ENCODE measurements around the gene ARMC9.
"Not testable (repeated sequence)": the region's sequence is repeated elsewhere in the genome, so short reads cannot be mapped to it uniquely, and the experiment has no call there.

ARMC9 gene

GRCh38 chr2:231399853-231400680 lies 201.6 kb downstream of the ARMC9 start (continued):
- TF ChIP-seq ZNF488 (tag by site-specific recombination; IDR thresholded peaks at IDR 0.05): no peak

- not testable (repeated sequence) for H3K9me3 ChIP-seq (ENCODE audit: control insufficient read depth, insufficient read depth, low read depth, low read length); H3K36me3 ChIP-seq (ENCODE audit: control insufficient read depth in 2 of 2, insufficient read depth in 1 of 2, low read length in 2 of 2); H3K4me3 ChIP-seq (ENCODE audit: low read depth, low read length); H3K4me1 ChIP-seq (ENCODE audit: control insufficient read depth, insufficient read depth, low read length); H3K27ac ChIP-seq (ENCODE audit: extremely low read depth, low read depth, low read length)
- TF ChIP-seq ZNF654 (tag by site-specific recombination; IDR thresholded peaks at IDR 0.05; ENCODE audit: low read depth): peak; percentile 16; the same call in 1 of the 2 replicates
- POLR2A ChIA-PET: interaction anchor here (0.8 to 1.7 kb wide), 2 partner anchors 10 to 64 kb away, joined by 3 to 9 read pairs; partner anchors contain the start of gene NCL
- CTCF ChIA-PET: interaction anchor here (0.6 to 2.1 kb wide), 8 partner anchors 10 to 270 kb away, joined by 3 to 11 read pairs (median 4); no protein-coding TSS in a partner anchor
Observed at GRCh38 chr2:231400681-231401080, 202.2 kb downstream of the ARMC9 start.

GRCh38 chr2:231401101-231401500 lies 202.7 kb downstream of the ARMC9 start:
- H3K27ac ChIP-seq (ENCODE audit: extremely low read depth, low read depth, low read length); H3K36me3 ChIP-seq (ENCODE audit: control insufficient read depth in 2 of 2, insufficient read depth in 1 of 2, low read length in 2 of 2); H3K4me1 ChIP-seq (ENCODE audit: control insufficient read depth, insufficient read depth, low read length); H3K4me3 ChIP-seq (ENCODE audit: low read depth, low read length); H3K9me3 ChIP-seq (ENCODE audit: control insufficient read depth, insufficient read depth, low read depth, low read length): not testable (repeated sequence)
- POLR2A ChIA-PET: interaction anchor here (1.7 kb wide), 1 partner anchor 63 kb away, joined by 9 read pairs; the partner anchor contains the start of gene NCL
- peak; percentile 31 for TF ChIP-seq ZIC2 (tag by site-specific recombination; IDR thresholded peaks at IDR 0.05)
- CTCF ChIA-PET: interaction anchor here (0.6 to 2.1 kb wide), 6 partner anchors 10 to 272 kb away, joined by 3 to 11 read pairs (median 4); no protein-coding TSS in a partner anchor

- not testable (repeated sequence) for H3K27ac ChIP-seq (ENCODE audit: extremely low read depth, low read depth, low read length); H3K4me3 ChIP-seq (ENCODE audit: low read depth, low read length); H3K36me3 ChIP-seq (ENCODE audit: control insufficient read depth in 2 of 2, insufficient read depth in 1 of 2, low read length in 2 of 2); H3K9me3 ChIP-seq (ENCODE audit: control insufficient read depth, insufficient read depth, low read depth, low read length); H3K4me1 ChIP-seq (ENCODE audit: control insufficient read depth, insufficient read depth, low read length)
- CTCF ChIA-PET: interaction anchor here (1.0 to 2.1 kb wide), 6 partner anchors 11 to 299 kb away, joined by 3 to 10 read pairs (median 8); no protein-coding TSS in a partner anchor
- POLR2A ChIA-PET: interaction anchor here (0.6 to 1.9 kb wide), 2 partner anchors 31 to 61 kb away, joined by 3 to 5 read pairs; partner anchors contain the start of gene NCL
Observed at GRCh38 chr2:231403421-231404182, 205.2 kb downstream of the ARMC9 start.

GRCh38 chr2:231404183-231404578 lies 205.8 kb downstream of the ARMC9 start:
- not testable (repeated sequence) for H3K4me1 ChIP-seq (ENCODE audit: control insufficient read depth, insufficient read depth, low read length); H3K9me3 ChIP-seq (ENCODE audit: control insufficient read depth, insufficient read depth, low read depth, low read length); H3K4me3 ChIP-seq (ENCODE audit: low read depth, low read length); H3K27ac ChIP-seq (ENCODE audit: extremely low read depth, low read depth, low read length); H3K36me3 ChIP-seq (ENCODE audit: control insufficient read depth in 2 of 2, insufficient read depth in 1 of 2, low read length in 2 of 2)
- ChIA-PET CTCF (interaction anchor here (0.6 to 2.1 kb wide), 6 partner anchors 11 to 300 kb away, joined by 4 to 10 read pairs (median 8); no protein-coding TSS in a partner anchor), POLR2A (interaction anchor here (1.9 kb wide), 1 partner anchor 60 kb away, joined by 5 read pairs; the partner anchor contains the start of gene NCL)

GRCh38 chr2:231405601-231406367 lies 207.4 kb downstream of the ARMC9 start:
- CTCF ChIA-PET: interaction anchor here (0.6 to 2.0 kb wide), 13 partner anchors 10 to 413 kb away, joined by 3 to 10 read pairs (median 4); no protein-coding TSS in a partner anchor
- H3K4me1 ChIP-seq (ENCODE audit: control insufficient read depth, insufficient read depth, low read length); H3K9me3 ChIP-seq (ENCODE audit: control insufficient read depth, insufficient read depth, low read depth, low read length); H3K4me3 ChIP-seq (ENCODE audit: low read depth, low read length); POLR2A ChIA-PET; H3K27ac ChIP-seq (ENCODE audit: extremely low read depth, low read depth, low read length); H3K36me3 ChIP-seq (ENCODE audit: control insufficient read depth in 2 of 2, insufficient read depth in 1 of 2, low read length in 2 of 2): not testable (repeated sequence)
- TF ChIP-seq ZNF654 (tag by site-specific recombination; IDR thresholded peaks at IDR 0.05; ENCODE audit: low read depth): peak; percentile 45
- 0 out of 2 replicates have a peak, but pooled peaks have one; percentile 15 for TF ChIP-seq CTCF (tag by site-specific recombination; IDR thresholded peaks at IDR 0.05)

GRCh38 chr2:231407686-231408085 lies 209.3 kb downstream of the ARMC9 start:
- not testable (repeated sequence) for H3K9me3 ChIP-seq (ENCODE audit: control insufficient read depth, insufficient read depth, low read depth, low read length); H3K4me1 ChIP-seq (ENCODE audit: control insufficient read depth, insufficient read depth, low read length); H3K4me3 ChIP-seq (ENCODE audit: low read depth, low read length); H3K36me3 ChIP-seq (ENCODE audit: control insufficient read depth in 2 of 2, insufficient read depth in 1 of 2, low read length in 2 of 2); H3K27ac ChIP-seq (ENCODE audit: extremely low read depth, low read depth, low read length)
- ChIA-PET POLR2A (interaction anchor here (0.6 kb wide), 1 partner anchor 43 kb away, joined by 5 read pairs; no protein-coding TSS in a partner anchor), CTCF (interaction anchor here (0.6 to 1.5 kb wide), 4 partner anchors 22 to 179 kb away, joined by 3 to 5 read pairs (median 4); no protein-coding TSS in a partner anchor)

GRCh38 chr2:231408304-231408703 lies 209.9 kb downstream of the ARMC9 start:
- H3K9me3 ChIP-seq (ENCODE audit: control insufficient read depth, insufficient read depth, low read depth, low read length); H3K27ac ChIP-seq (ENCODE audit: extremely low read depth, low read depth, low read length); H3K36me3 ChIP-seq (ENCODE audit: control insufficient read depth in 2 of 2, insufficient read depth in 1 of 2, low read length in 2 of 2); H3K4me1 ChIP-seq (ENCODE audit: control insufficient read depth, insufficient read depth, low read length); H3K4me3 ChIP-seq (ENCODE audit: low read depth, low read length): not testable (repeated sequence)
- POLR2A ChIA-PET: interaction anchor here (0.6 kb wide), 2 partner anchors 42 to 56 kb away, joined by 5 read pairs; partner anchors contain the start of gene NCL
- CTCF ChIA-PET: interaction anchor here (0.7 kb wide), 1 partner anchor 22 kb away, joined by 4 read pairs; no protein-coding TSS in a partner anchor
